ENCODE results near the gene LIPC. TPM values are rescaled to one million over a fixed set of nuclear protein-coding genes. Genes with fewer than 3 reads are reported as not detected.
A peak's percentile ranks its signal among the peaks of the same experiment; 100 is the strongest.

The LIPC gene
- polyA plus RNA-seq, 3 donors: 0.37 TPM; not detected in 2

GRCh38 chr15:58444056-58444455 lies 12.3 kb downstream of the LIPC start:
- no peak overlapping the region for H3K9ac ChIP-seq (ENCODE audit: insufficient read depth, low read length, poor library complexity, severe bottlenecking)
- H3K79me2 ChIP-seq (ENCODE audit: insufficient read depth, low read length): no peaks in the 10 kb centered on the region
- H3K27me3 Mint-ChIP-seq (ENCODE audit: low read depth in 3 of 3): peaks cover 0 to 5% (median 1%) of the 10 kb centered on the region in 3 donors
- H3K36me3 Mint-ChIP-seq: no peaks in the 10 kb centered on the region
- no peak for DNase-seq
- no peak overlapping the region for H3K27ac ChIP-seq (ENCODE audit: low read depth in 1 of 2, low read length in 2 of 2)
- H3K4me2 ChIP-seq (replicated peaks; ENCODE audit: extremely low read depth, low read length, poor library complexity, severe bottlenecking): no peak overlapping the region
- TF ChIP-seq, protein P1, sequence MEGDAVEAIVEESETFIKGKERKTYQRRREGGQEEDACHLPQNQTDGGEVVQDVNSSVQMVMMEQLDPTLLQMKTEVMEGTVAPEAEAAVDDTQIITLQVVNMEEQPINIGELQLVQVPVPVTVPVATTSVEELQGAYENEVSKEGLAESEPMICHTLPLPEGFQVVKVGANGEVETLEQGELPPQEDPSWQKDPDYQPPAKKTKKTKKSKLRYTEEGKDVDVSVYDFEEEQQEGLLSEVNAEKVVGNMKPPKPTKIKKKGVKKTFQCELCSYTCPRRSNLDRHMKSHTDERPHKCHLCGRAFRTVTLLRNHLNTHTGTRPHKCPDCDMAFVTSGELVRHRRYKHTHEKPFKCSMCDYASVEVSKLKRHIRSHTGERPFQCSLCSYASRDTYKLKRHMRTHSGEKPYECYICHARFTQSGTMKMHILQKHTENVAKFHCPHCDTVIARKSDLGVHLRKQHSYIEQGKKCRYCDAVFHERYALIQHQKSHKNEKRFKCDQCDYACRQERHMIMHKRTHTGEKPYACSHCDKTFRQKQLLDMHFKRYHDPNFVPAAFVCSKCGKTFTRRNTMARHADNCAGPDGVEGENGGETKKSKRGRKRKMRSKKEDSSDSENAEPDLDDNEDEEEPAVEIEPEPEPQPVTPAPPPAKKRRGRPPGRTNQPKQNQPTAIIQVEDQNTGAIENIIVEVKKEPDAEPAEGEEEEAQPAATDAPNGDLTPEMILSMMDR (IDR thresholded peaks at IDR 0.05): no peak
- no peaks in the 10 kb centered on the region for H3K27me3 ChIP-seq (ENCODE audit: control insufficient read depth in 2 of 2, insufficient read depth in 2 of 2, low read length in 2 of 2)
- H3K4me3 Mint-ChIP-seq: no peak overlapping the region
- H4K20me1 ChIP-seq (ENCODE audit: insufficient read depth, low read length): no peaks in the 10 kb centered on the region
- intact Hi-C loops (cut with micrococcal nuclease): no loop called here
- H3K4me1 Mint-ChIP-seq: peaks cover 25% of the 10 kb centered on the region
- no peak overlapping the region for H2AFZ ChIP-seq (ENCODE audit: insufficient read depth, low read depth, low read length, poor library complexity, severe bottlenecking)
- peaks cover 0 to 1% (median 0%) of the 10 kb centered on the region in 7 donors for H3K9me3 Mint-ChIP-seq
- peaks cover 18 to 20% of the 10 kb centered on the region in 2 donors for H3K4me1 ChIP-seq (ENCODE audit: control insufficient read depth in 1 of 2, insufficient read depth in 2 of 2, low read length in 2 of 2)
- H3K36me3 ChIP-seq (replicated peaks in 1 of 2; ENCODE audit: control insufficient read depth in 1 of 2, insufficient read depth in 2 of 2, low read length in 2 of 2): no peaks in the 10 kb centered on the region
- no peaks in the 10 kb centered on the region for H3K9me3 ChIP-seq (replicated peaks in 1 of 2; ENCODE audit: control insufficient read depth in 1 of 2, insufficient read depth in 1 of 2, low read length in 2 of 2)
- H3K4me3 ChIP-seq (replicated peaks in 1 of 3; ENCODE audit: low read depth in 2 of 3, low read length in 3 of 3): no peak overlapping the region
- H3K27ac Mint-ChIP-seq: peak overlapping the region in 1 of 7 donors; percentile 17
- WGBS (ENCODE audit: insufficient coverage): 91% methylated on average over 6 of the region's 7 CpGs

- Histone ChIP-seq H3K4me2 (replicated peaks; ENCODE audit: extremely low read depth, low read length, poor library complexity, severe bottlenecking) (no peak overlapping the region), H3K79me2 (ENCODE audit: insufficient read depth, low read length) (no peaks in the 10 kb centered on the region), H3K9me3 (replicated peaks in 1 of 2; ENCODE audit: control insufficient read depth in 1 of 2, insufficient read depth in 1 of 2, low read length in 2 of 2) (no peaks in the 10 kb centered on the region), H3K36me3 (replicated peaks in 1 of 2; ENCODE audit: control insufficient read depth in 1 of 2, insufficient read depth in 2 of 2, low read length in 2 of 2) (no peaks in the 10 kb centered on the region), H3K9ac (ENCODE audit: insufficient read depth, low read length, poor library complexity, severe bottlenecking) (no peak overlapping the region), H2AFZ (ENCODE audit: insufficient read depth, low read depth, low read length, poor library complexity, severe bottlenecking) (no peak overlapping the region), H3K4me3 (replicated peaks in 1 of 3; ENCODE audit: low read depth in 2 of 3, low read length in 3 of 3) (no peak overlapping the region), H3K27me3 (ENCODE audit: control insufficient read depth in 2 of 2, insufficient read depth in 2 of 2, low read length in 2 of 2) (no peaks in the 10 kb centered on the region), H4K20me1 (ENCODE audit: insufficient read depth, low read length) (no peaks in the 10 kb centered on the region), H3K27ac (ENCODE audit: low read depth in 1 of 2, low read length in 2 of 2) (no peak overlapping the region), H3K4me1 (ENCODE audit: control insufficient read depth in 1 of 2, insufficient read depth in 2 of 2, low read length in 2 of 2) (peaks cover 18 to 20% of the 10 kb centered on the region in 2 donors)
- Mint-ChIP-seq H3K27me3 (ENCODE audit: low read depth in 3 of 3) (peaks cover 0 to 5% (median 1%) of the 10 kb centered on the region in 3 donors), H3K4me3 (no peak overlapping the region), H3K9me3 (peaks cover 0 to 1% (median 0%) of the 10 kb centered on the region in 7 donors), H3K27ac (no peak overlapping the region), H3K4me1 (peaks cover 25% of the 10 kb centered on the region), H3K36me3 (no peaks in the 10 kb centered on the region)
- intact Hi-C loops (cut with micrococcal nuclease): no loop called here
- TF ChIP-seq, protein P1 (IDR thresholded peaks at IDR 0.05): no peak
- no peak for DNase-seq
- WGBS (ENCODE audit: insufficient coverage): 95% methylated on average over 9 of the region's 11 CpGs
These were observed 13.0 kb downstream of the LIPC start for GRCh38 chr15:58444658-58445332.

Data from CD14-positive monocyte (primary cell).